ENCODE data around the gene MRPL38.

DNA sequence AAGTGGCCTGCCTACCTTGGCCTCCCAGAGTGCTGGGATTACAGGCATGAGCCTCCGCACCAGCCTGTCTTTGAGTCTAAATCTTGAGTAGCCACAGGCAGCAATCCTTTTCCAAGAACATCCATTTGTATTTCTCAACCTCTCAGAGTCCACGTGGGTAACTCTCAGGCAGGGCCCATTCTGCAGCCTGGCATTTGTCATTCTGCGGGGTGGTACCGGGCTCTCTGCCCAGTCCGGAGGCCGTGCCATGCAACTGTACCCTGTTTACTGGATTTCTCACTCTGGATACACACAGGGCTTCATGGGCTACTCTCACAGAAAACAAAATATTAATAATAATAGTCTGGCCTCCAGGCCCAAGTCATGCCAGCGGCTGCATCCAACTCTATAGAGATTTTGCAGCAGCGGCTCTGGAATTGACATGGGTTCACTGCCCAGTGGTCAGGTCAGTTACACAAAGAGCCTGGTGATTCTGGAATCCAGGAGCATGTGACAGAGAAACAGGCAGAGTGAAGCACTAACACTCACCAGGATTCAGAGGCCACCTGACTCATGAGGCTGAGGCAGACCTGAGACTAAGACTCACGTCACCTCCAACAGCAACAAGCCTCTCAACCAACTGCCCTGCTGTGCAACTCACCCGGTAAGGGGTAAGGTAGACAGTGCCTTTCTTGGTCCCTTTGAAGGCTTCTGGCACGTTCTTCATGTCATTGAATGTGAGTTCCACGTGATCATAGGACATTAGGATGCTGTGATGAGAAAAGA, 53.6 kb downstream of the MRPL38 start:
- TF ChIP-seq, protein P1, sequence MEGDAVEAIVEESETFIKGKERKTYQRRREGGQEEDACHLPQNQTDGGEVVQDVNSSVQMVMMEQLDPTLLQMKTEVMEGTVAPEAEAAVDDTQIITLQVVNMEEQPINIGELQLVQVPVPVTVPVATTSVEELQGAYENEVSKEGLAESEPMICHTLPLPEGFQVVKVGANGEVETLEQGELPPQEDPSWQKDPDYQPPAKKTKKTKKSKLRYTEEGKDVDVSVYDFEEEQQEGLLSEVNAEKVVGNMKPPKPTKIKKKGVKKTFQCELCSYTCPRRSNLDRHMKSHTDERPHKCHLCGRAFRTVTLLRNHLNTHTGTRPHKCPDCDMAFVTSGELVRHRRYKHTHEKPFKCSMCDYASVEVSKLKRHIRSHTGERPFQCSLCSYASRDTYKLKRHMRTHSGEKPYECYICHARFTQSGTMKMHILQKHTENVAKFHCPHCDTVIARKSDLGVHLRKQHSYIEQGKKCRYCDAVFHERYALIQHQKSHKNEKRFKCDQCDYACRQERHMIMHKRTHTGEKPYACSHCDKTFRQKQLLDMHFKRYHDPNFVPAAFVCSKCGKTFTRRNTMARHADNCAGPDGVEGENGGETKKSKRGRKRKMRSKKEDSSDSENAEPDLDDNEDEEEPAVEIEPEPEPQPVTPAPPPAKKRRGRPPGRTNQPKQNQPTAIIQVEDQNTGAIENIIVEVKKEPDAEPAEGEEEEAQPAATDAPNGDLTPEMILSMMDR (conservative IDR thresholded peaks at IDR 0.05): no peak
- TF ChIP-seq ZFX (IDR thresholded peaks at IDR 0.05): no peak
